HG03558 (cell line): ENCODE measurements around the gene ANKS1A.

ENCODE experiments used
- ATAC-seq: cut with Tn5 transposase; IDR thresholded peaks from one replicate; pipeline ENCODE4 v1.9.1; 2021; ENCODE audit warnings: moderate number of reproducible peaks; ENCODE audit not compliant: unreplicated experiment; ENCODE audit errors: extremely low read depth

ANKS1A gene

GRCh38 chr6:34953061-34954025, 64.3 kb downstream of the ANKS1A start:
- ATAC-seq: no peak

GRCh38 chr6:34955442-34955841, 66.4 kb downstream of the ANKS1A start:
- no peak for ATAC-seq

- ATAC-seq: no peak
Measured at GRCh38 chr6:34957231-34957783, 68.3 kb downstream of the ANKS1A start.

- no peak for ATAC-seq
Measured at GRCh38 chr6:34958734-34959133, 69.7 kb downstream of the ANKS1A start.

GRCh38 chr6:34959224-34959623, 70.2 kb downstream of the ANKS1A start:
- ATAC-seq: no peak

GRCh38 chr6:34961082-34961481, 72.0 kb downstream of the ANKS1A start:
- no peak for ATAC-seq

GRCh38 chr6:34961574-34961973, 72.5 kb downstream of the ANKS1A start:
- no peak for ATAC-seq

GRCh38 chr6:34964564-34964963, 75.5 kb downstream of the ANKS1A start:
- no peak for ATAC-seq

GRCh38 chr6:34967461-34967860, 78.4 kb downstream of the ANKS1A start:
- no peak for ATAC-seq

- no peak for ATAC-seq
Measured at GRCh38 chr6:34969662-34970265, 80.7 kb downstream of the ANKS1A start.

GRCh38 chr6:34970488-34970887, 81.4 kb downstream of the ANKS1A start:
- no peak for ATAC-seq

GRCh38 chr6:34970957-34971356, 81.9 kb downstream of the ANKS1A start:
- ATAC-seq: no peak

GRCh38 chr6:34973547-34974248, 84.6 kb downstream of the ANKS1A start:
- ATAC-seq: no peak

- no peak for ATAC-seq
Measured at GRCh38 chr6:34974249-34974642, 85.2 kb downstream of the ANKS1A start.

- ATAC-seq: no peak
Measured at GRCh38 chr6:34976239-34976638, 87.2 kb downstream of the ANKS1A start.

- no peak for ATAC-seq
Measured at GRCh38 chr6:34979218-34979617, 90.2 kb downstream of the ANKS1A start.

- ATAC-seq: no peak
Measured at GRCh38 chr6:34979994-34980393, 90.9 kb downstream of the ANKS1A start.

GRCh38 chr6:34981366-34981765, 92.3 kb downstream of the ANKS1A start:
- no peak for ATAC-seq

GRCh38 chr6:34981951-34982350, 92.9 kb downstream of the ANKS1A start:
- ATAC-seq: no peak

- ATAC-seq: no peak
Measured at GRCh38 chr6:34982424-34982852, 93.4 kb downstream of the ANKS1A start.

- no peak for ATAC-seq
Measured at GRCh38 chr6:34984416-34984815, 95.4 kb downstream of the ANKS1A start.
